ENCODE measurements around the gene KLHL8.

The KLHL8 gene

DNA sequence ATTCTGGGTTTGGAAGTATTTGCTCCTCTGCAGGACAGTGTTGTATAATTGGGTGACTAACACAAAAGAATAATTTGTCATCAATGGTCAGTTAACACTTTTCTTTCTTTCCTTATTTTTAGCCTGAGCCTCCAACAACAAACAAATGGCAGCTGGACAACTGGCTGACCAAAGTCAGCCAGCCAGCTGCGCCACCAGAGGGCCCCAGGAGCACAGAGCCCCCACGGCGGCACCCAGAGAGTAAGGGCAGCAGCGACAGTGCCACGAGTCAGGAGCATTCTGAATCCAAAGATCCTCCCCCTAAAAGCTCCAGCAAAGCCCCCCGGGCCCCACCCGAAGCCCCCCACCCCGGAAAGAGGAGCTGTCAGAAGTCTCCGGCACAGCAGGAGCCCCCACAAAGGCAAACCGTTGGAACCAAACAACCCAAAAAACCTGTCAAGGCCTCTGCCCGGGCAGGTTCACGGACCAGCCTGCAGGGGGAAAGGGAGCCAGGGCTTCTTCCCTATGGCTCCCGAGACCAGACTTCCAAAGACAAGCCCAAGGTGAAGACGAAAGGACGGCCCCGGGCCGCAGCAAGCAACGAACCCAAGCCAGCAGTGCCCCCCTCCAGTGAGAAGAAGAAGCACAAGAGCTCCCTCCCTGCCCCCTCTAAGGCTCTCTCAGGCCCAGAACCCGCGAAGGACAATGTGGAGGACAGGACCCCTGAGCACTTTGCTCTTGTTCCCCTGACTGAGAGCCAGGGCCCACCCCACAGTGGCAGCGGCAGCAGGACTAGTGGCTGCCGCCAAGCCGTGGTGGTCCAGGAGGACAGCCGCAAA lies 106.0 kb downstream of the KLHL8 start:
- no peak for DNase-seq (ENCODE audit: low read depth in 1 of 2, low spot score in 1 of 2)
- no peak for TF ChIP-seq GABPA (IDR thresholded peaks at IDR 0.05; ENCODE audit: low read depth)
- no peak for TF ChIP-seq POLR2AphosphoS5 (IDR thresholded peaks at IDR 0.05; ENCODE audit: low read depth)
- no peak for TF ChIP-seq REST (IDR thresholded peaks at IDR 0.05; ENCODE audit: insufficient replicate concordance, low read depth)
- TF ChIP-seq SPI1 (IDR thresholded peaks at IDR 0.05; ENCODE audit: borderline replicate concordance, low read depth): no peak
- TF ChIP-seq, protein P1, sequence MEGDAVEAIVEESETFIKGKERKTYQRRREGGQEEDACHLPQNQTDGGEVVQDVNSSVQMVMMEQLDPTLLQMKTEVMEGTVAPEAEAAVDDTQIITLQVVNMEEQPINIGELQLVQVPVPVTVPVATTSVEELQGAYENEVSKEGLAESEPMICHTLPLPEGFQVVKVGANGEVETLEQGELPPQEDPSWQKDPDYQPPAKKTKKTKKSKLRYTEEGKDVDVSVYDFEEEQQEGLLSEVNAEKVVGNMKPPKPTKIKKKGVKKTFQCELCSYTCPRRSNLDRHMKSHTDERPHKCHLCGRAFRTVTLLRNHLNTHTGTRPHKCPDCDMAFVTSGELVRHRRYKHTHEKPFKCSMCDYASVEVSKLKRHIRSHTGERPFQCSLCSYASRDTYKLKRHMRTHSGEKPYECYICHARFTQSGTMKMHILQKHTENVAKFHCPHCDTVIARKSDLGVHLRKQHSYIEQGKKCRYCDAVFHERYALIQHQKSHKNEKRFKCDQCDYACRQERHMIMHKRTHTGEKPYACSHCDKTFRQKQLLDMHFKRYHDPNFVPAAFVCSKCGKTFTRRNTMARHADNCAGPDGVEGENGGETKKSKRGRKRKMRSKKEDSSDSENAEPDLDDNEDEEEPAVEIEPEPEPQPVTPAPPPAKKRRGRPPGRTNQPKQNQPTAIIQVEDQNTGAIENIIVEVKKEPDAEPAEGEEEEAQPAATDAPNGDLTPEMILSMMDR (IDR thresholded peaks at IDR 0.05; ENCODE audit: insufficient read depth, low read length): no peak
- no peak overlapping the region for H3K4me3 ChIP-seq (replicated peaks; ENCODE audit: insufficient read depth, low read length)
- H3K27me3 ChIP-seq (ENCODE audit: insufficient read depth, poor library complexity, severe bottlenecking): no peaks in the 10 kb centered on the region
- no peak overlapping the region for H3K27ac ChIP-seq (replicated peaks)

- H3K4me3 ChIP-seq (replicated peaks; ENCODE audit: insufficient read depth, low read length): no peak overlapping the region
- no peak overlapping the region for H3K27ac ChIP-seq (replicated peaks)
- DNase-seq (ENCODE audit: low read depth in 1 of 2, low spot score in 1 of 2): no peak
- TF ChIP-seq REST (IDR thresholded peaks at IDR 0.05; ENCODE audit: insufficient replicate concordance, low read depth) (no peak), SPI1 (IDR thresholded peaks at IDR 0.05; ENCODE audit: borderline replicate concordance, low read depth) (no peak), GABPA (IDR thresholded peaks at IDR 0.05; ENCODE audit: low read depth) (no peak), POLR2AphosphoS5 (IDR thresholded peaks at IDR 0.05; ENCODE audit: low read depth) (no peak)
- TF ChIP-seq, protein P1 (IDR thresholded peaks at IDR 0.05; ENCODE audit: insufficient read depth, low read length): no peak
- no peaks in the 10 kb centered on the region for H3K27me3 ChIP-seq (ENCODE audit: insufficient read depth, poor library complexity, severe bottlenecking)
These were observed 108.4 kb downstream of the KLHL8 start for GRCh38 chr4:87112063-87112462.

Data from HL-60 (cell line).